Keratinocyte (primary cell): ENCODE results near the gene KIF26A. TPM values are rescaled to one million over a fixed set of nuclear protein-coding genes. Genes with fewer than 3 reads are reported as not detected.

Experiments
- DNase-seq: peaks from one replicate; pipeline ENCODE4 v3.0.0-alpha.2; 2011; ENCODE audit warnings: low read depth, missing footprints, low spot score
- FAIRE-seq: peaks from 2 replicates; lab custom pipeline; 2011; peaks lifted over from hg19 to GRCh38; lab: Jason Lieb, UNC
- H2AFZ ChIP-seq: 2 replicates; pipeline ENCODE4 v1.6.0; 2012; ENCODE audit warnings: low read length, control low read depth, inconsistent platforms; ENCODE audit not compliant: control insufficient read depth
- H3K27ac ChIP-seq: 2 replicates; pipeline ENCODE4 v1.5.1; 2011; ENCODE audit warnings: low read length; ENCODE audit not compliant: control insufficient read depth, insufficient read depth
- H3K27me3 ChIP-seq: 3 replicates; pipeline ENCODE4 v1.6.0; 2011; ENCODE audit warnings: low read length; ENCODE audit not compliant: control insufficient read depth, insufficient read depth; ENCODE audit errors: extremely low read depth
- H3K36me3 ChIP-seq, 2 experiments: 2 replicates in 1 of 2; 3 replicates in 1 of 2; pipeline ENCODE4 v1.5.1; 2011; ENCODE audit warnings: low read length in 2 of 2, mild to moderate bottlenecking in 1 of 2; ENCODE audit not compliant: control insufficient read depth in 2 of 2, insufficient read depth in 2 of 2; ENCODE audit errors: extremely low read depth in 1 of 2
- H3K4me1 ChIP-seq: 3 replicates; pipeline ENCODE4 v1.5.1; 2011; ENCODE audit warnings: low read length; ENCODE audit not compliant: control insufficient read depth, insufficient read depth; ENCODE audit errors: extremely low read depth
- H3K4me2 ChIP-seq: 3 replicates; pipeline ENCODE4 v1.6.0; 2011; ENCODE audit warnings: low read depth, low read length; ENCODE audit not compliant: control insufficient read depth, insufficient read depth; ENCODE audit errors: extremely low read depth
- H3K4me3 ChIP-seq, 3 experiments: fragments of 200-600 bp in 1 of 3; sonication (generic) in 1 of 3; 2 replicates in 2 of 3; 3 replicates in 1 of 3; pipeline ENCODE4 v1.5.1; 2011 to 2016; ENCODE audit warnings: low read length in 3 of 3, mild to moderate bottlenecking in 3 of 3, control low read depth in 2 of 3, inconsistent platforms in 1 of 3, low read depth in 1 of 3, mixed read lengths in 1 of 3, mixed run types in 1 of 3, moderate library complexity in 1 of 3; ENCODE audit not compliant: control insufficient read depth in 2 of 3, insufficient read depth in 2 of 3; ENCODE audit errors: extremely low read depth in 1 of 3
- H3K79me2 ChIP-seq: 2 replicates; pipeline ENCODE4 v1.6.0; 2012; ENCODE audit warnings: low read length; ENCODE audit not compliant: control insufficient read depth, insufficient read depth
- H3K9ac ChIP-seq: 3 replicates; pipeline ENCODE4 v1.6.0; 2011; ENCODE audit warnings: low read length; ENCODE audit not compliant: control insufficient read depth, insufficient read depth; ENCODE audit errors: extremely low read depth
- H3K9me1 ChIP-seq: 3 replicates; pipeline ENCODE4 v1.6.0; 2011; ENCODE audit warnings: low read length; ENCODE audit not compliant: control insufficient read depth, insufficient read depth; ENCODE audit errors: extremely low read depth
- H3K9me3 ChIP-seq: 2 replicates; pipeline ENCODE4 v1.5.1; 2012; ENCODE audit warnings: low read depth, low read length; ENCODE audit not compliant: control insufficient read depth
- H4K20me1 ChIP-seq: 3 replicates; pipeline ENCODE4 v1.6.0; 2011; ENCODE audit warnings: low read length; ENCODE audit not compliant: control insufficient read depth, insufficient read depth; ENCODE audit errors: extremely low read depth
- CTCF ChIP-seq, 3 experiments: IDR thresholded peaks in 1 of 3; conservative IDR thresholded peaks in 1 of 3; optimal IDR thresholded peaks in 1 of 3; 2 replicates in 2 of 3; 3 replicates in 1 of 3; pipeline versions ENCODE3 to v1.5.1; 2011; ENCODE audit warnings: low read length in 3 of 3, mild to moderate bottlenecking in 3 of 3, moderate library complexity in 2 of 3, control low read depth in 1 of 3, inconsistent platforms in 1 of 3; ENCODE audit not compliant: insufficient read depth in 2 of 3; ENCODE audit errors: extremely low read depth in 1 of 3
- EZH2 ChIP-seq: IDR thresholded peaks from one replicate; pipeline ENCODE4 v1.6.1; 2012; ENCODE audit warnings: inconsistent platforms, mild to moderate bottlenecking, low read length, moderate library complexity
- dilution Hi-C: fragments of 300-500 bp; cut with MboI; formaldehyde crosslinking; loops from one replicate; pipeline ENCODE4 v1.7.0; 2020; ENCODE audit warnings: low sequenced_read_pairs; ENCODE audit not compliant: extremely low pct_ligation_motif_present
- polyA plus RNA-seq, 5 experiments: library from polyadenylated mRNA; depleted of rRNA in 3 of 5; stranded (reverse) in 3 of 5; stranded (forward) in 1 of 5; unstranded in 1 of 5; fragments of >200 nt; gene quantifications; 1 replicate in 1 of 5; 2 replicates in 3 of 5; 3 replicates in 1 of 5; pipeline versions ENCODE4 v1.2.1 to v1.2.3, GENCODE V29; 2011 to 2012; ENCODE audit warnings: missing spikeins in 2 of 5, low read depth in 1 of 5, low replicate concordance in 1 of 5

KIF26A gene
- polyA plus RNA-seq, 1 donor (not counting 4 experiments of a cell fraction or from before 2014, with no cell fraction given), result 0.07 TPM

GRCh38 chr14:104215706-104216334 lies 77.4 kb downstream of the KIF26A start:
- H3K4me3 ChIP-seq, result no peak overlapping the region
- FAIRE-seq (no peak), DNase-seq (no peak)
- no peaks in the 10 kb centered on the region for H3K9me1 ChIP-seq
- dilution Hi-C loops, result no loop called here
- no peak overlapping the region for H3K27ac ChIP-seq
- H3K27me3 ChIP-seq, result no peaks in the 10 kb centered on the region
- no peaks in the 10 kb centered on the region for H3K79me2 ChIP-seq
- no peaks in the 10 kb centered on the region for H3K4me1 ChIP-seq
- TF ChIP-seq CTCF (optimal IDR thresholded peaks at IDR 0.05 in 1 of 3, IDR thresholded peaks at IDR 0.05 in 1 of 3, conservative IDR thresholded peaks at IDR 0.05 in 1 of 3; ENCODE audit: extremely low read depth in 1 of 3, insufficient read depth in 2 of 3, low read length in 3 of 3) (no peak), EZH2 (no peak)
- no peak overlapping the region for H3K4me2 ChIP-seq
- H3K36me3 ChIP-seq, result no peaks in the 10 kb centered on the region
- H4K20me1 ChIP-seq, result no peaks in the 10 kb centered on the region
- no peak overlapping the region for H2AFZ ChIP-seq
- H3K9me3 ChIP-seq, result no peaks in the 10 kb centered on the region
- H3K9ac ChIP-seq, result no peak overlapping the region

- Histone ChIP-seq H3K79me2 (no peaks in the 10 kb centered on the region), H3K27me3 (no peaks in the 10 kb centered on the region), H2AFZ (no peak overlapping the region), H3K9me3 (no peaks in the 10 kb centered on the region), H3K4me1 (no peaks in the 10 kb centered on the region), H3K36me3 (no peaks in the 10 kb centered on the region), H3K9ac (no peak overlapping the region), H3K4me3 (no peak overlapping the region), H3K4me2 (no peak overlapping the region), H3K27ac (no peak overlapping the region), H4K20me1 (no peaks in the 10 kb centered on the region), H3K9me1 (no peaks in the 10 kb centered on the region)
- FAIRE-seq, result no peak
- dilution Hi-C loops, result no loop called here
- TF ChIP-seq CTCF (optimal IDR thresholded peaks at IDR 0.05 in 1 of 3, IDR thresholded peaks at IDR 0.05 in 1 of 3, conservative IDR thresholded peaks at IDR 0.05 in 1 of 3; ENCODE audit: extremely low read depth in 1 of 3, insufficient read depth in 2 of 3, low read length in 3 of 3), result no peak
- no peak for TF ChIP-seq EZH2
- DNase-seq, result no peak
These were observed 78.1 kb downstream of the KIF26A start for GRCh38 chr14:104216457-104216856.
